ENCODE data around the gene TOPAZ1.

GRCh38 chr3:44227632-44228031 is 14.1 kb upstream of the TOPAZ1 start:
- no peak for TF ChIP-seq TCFL5 (CRISPR knock-in tag; conservative IDR thresholded peaks at IDR 0.05)
- no peak for TF ChIP-seq HLTF (IDR thresholded peaks at IDR 0.05)
- no peak for TF ChIP-seq MEF2A (IDR thresholded peaks at IDR 0.05; ENCODE audit: control insufficient read depth, low read depth, low read length)
- no peak for TF ChIP-seq DMBX1 (CRISPR knock-in tag; IDR thresholded peaks at IDR 0.05; ENCODE audit: borderline replicate concordance)
- no peak for TF ChIP-seq MNT (conservative IDR thresholded peaks at IDR 0.05)
- no peak for TF ChIP-seq TBL1XR1 (IDR thresholded peaks at IDR 0.05; ENCODE audit: low read length in 2 of 2)
- no peak for TF ChIP-seq E4F1 (CRISPR knock-in tag; IDR thresholded peaks at IDR 0.05; ENCODE audit: borderline replicate concordance)
- no peak for TF ChIP-seq NRF1 (conservative IDR thresholded peaks at IDR 0.05 in 1 of 2, IDR thresholded peaks at IDR 0.05 in 1 of 2)
- no peak for TF ChIP-seq ZNF12 (CRISPR knock-in tag; IDR thresholded peaks at IDR 0.05)
- TF ChIP-seq ZBTB1 (CRISPR knock-in tag; IDR thresholded peaks at IDR 0.05; ENCODE audit: borderline replicate concordance, low read depth), result no peak

All from K562 (cell line).